Colonic mucosa (tissue), 4 donors: ENCODE measurements around the gene DPT. TPM values are rescaled to one million over a fixed set of nuclear protein-coding genes. Genes with fewer than 3 reads are reported as not detected.

Experiments
- DNase-seq: peaks from one replicate; pipeline ENCODE4 v3.0.0-alpha.2; 2020
- H3K27ac ChIP-seq: fragments of 200-600 bp; one replicate; pipeline ENCODE4 v1.8.0; 2021
- H3K27me3 ChIP-seq: fragments of 200-600 bp; one replicate; pipeline ENCODE4 v1.8.0; 2021
- H3K36me3 ChIP-seq: fragments of 200-600 bp; one replicate; pipeline ENCODE4 v1.8.0; 2021
- H3K4me1 ChIP-seq: fragments of 200-600 bp; one replicate; pipeline ENCODE4 v1.8.0; 2021; ENCODE audit warnings: mild to moderate bottlenecking
- H3K4me3 ChIP-seq: fragments of 200-600 bp; one replicate; pipeline ENCODE4 v1.8.0; 2021
- H3K9ac ChIP-seq, 2 donors: one replicate each; pipeline ENCODE4 v1.7.0; 2013; ENCODE audit warnings: control low read depth in 2 of 2, low read depth in 2 of 2, low read length in 2 of 2
- H3K9me3 ChIP-seq: fragments of 200-600 bp; one replicate; pipeline ENCODE4 v1.8.0; 2021
- CTCF ChIP-seq: fragments of 200-600 bp; IDR thresholded peaks from one replicate; pipeline ENCODE4 v1.8.0; 2022; ENCODE audit warnings: antibody characterized with exemption, mild to moderate bottlenecking
- intact Hi-C: fragments of 100-400 bp; cut with DNase I; formaldehyde crosslinking; loops from one replicate; pipeline ENCODE4 v1.14.1; 2022
- total RNA-seq, 2 donors: library from RNA; stranded (reverse); fragmentation: NEBNext Ultra II Directional in 1 of 2; extraction: Animal tissue kit (Norgen Biotek cat#: 25700) in 1 of 2; gene quantifications; one replicate each; pipeline ENCODE4 v1.2.1, GENCODE V29; 2021
- donor health status: healthy.
- donor health status: DM: no; HTN: no; CAD: no.
- donor health status: DM: no; HTN: no; CAD: no.

Gene DPT
- total RNA-seq, 2 donors from 2014 or later = 1.2 to 16.2 TPM

DNA sequence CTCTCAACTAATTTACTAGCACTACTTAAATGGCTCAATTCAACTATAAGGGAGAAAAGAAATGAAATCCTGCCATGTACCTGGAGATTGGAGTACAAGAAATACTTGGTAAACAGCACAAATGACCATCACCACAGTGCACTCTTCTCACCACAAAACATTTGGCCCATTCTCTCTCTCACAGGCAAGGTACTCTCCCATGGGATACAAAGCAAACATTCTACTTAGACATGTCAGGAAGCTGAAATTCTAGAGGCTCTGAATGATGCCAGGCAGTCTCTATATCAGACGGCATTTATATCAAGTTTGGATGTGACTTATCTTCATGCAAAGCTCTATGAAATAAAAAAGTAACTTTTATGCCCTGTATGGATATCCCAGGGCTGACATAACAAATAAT, 72.5 kb downstream of the DPT start:
- no peak for DNase-seq
- Histone ChIP-seq H3K9me3 (no peaks in the 10 kb centered on the region), H3K27me3 (no peaks in the 10 kb centered on the region), H3K9ac (no peak overlapping the region), H3K4me1 (no peaks in the 10 kb centered on the region), H3K4me3 (no peak overlapping the region), H3K36me3 (no peaks in the 10 kb centered on the region), H3K27ac (no peak overlapping the region)
- TF ChIP-seq CTCF = no peak
- intact Hi-C loops = no loop called here

GRCh38 chr1:168654198-168654915, 74.6 kb downstream of the DPT start:
- H3K4me3 ChIP-seq = no peak overlapping the region
- intact Hi-C loops = no loop called here
- no peak overlapping the region for H3K9ac ChIP-seq
- DNase-seq = no peak
- H3K36me3 ChIP-seq = no peaks in the 10 kb centered on the region
- TF ChIP-seq CTCF = no peak
- H3K27ac ChIP-seq = no peak overlapping the region
- H3K4me1 ChIP-seq = no peaks in the 10 kb centered on the region
- H3K9me3 ChIP-seq = no peaks in the 10 kb centered on the region
- no peaks in the 10 kb centered on the region for H3K27me3 ChIP-seq

GRCh38 chr1:168653567-168653966, 75.4 kb downstream of the DPT start:
- Histone ChIP-seq H3K4me3 (no peak overlapping the region), H3K27ac (no peak overlapping the region), H3K4me1 (no peaks in the 10 kb centered on the region), H3K36me3 (no peaks in the 10 kb centered on the region), H3K27me3 (no peaks in the 10 kb centered on the region), H3K9ac (no peak overlapping the region), H3K9me3 (no peaks in the 10 kb centered on the region)
- intact Hi-C loops = no loop called here
- no peak for TF ChIP-seq CTCF
- no peak for DNase-seq

DNA sequence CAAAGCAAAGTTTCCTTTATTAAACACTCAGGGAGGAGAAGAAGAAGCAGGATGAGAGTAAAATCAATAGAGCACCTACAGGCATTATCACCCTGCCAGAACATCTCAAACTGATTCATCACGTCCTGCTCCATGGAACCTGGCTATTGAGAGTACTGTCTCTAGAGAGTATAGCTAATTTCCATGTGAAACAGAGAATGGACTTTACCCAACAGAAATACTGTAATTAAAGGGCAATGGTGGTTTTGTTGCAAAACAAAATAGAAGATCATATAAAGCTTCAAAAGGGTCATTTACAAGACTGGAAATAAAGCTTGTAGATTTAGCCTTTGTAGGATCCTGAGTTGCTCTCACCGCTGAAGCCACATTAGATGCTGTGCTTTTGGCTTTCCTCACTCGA, 83.3 kb downstream of the DPT start:
- H3K27me3 ChIP-seq = no peaks in the 10 kb centered on the region
- H3K9ac ChIP-seq = no peak overlapping the region
- no peak for TF ChIP-seq CTCF
- intact Hi-C loops = no loop called here
- DNase-seq = no peak
- no peak overlapping the region for H3K27ac ChIP-seq
- no peaks in the 10 kb centered on the region for H3K9me3 ChIP-seq
- no peaks in the 10 kb centered on the region for H3K4me1 ChIP-seq
- H3K36me3 ChIP-seq = no peaks in the 10 kb centered on the region
- no peak overlapping the region for H3K4me3 ChIP-seq

Other genes with a start within 250 kb of the DPT start
- gene XCL2, start 185.2 kb downstream of the DPT start, total RNA-seq = not detected
- under 1 TPM in 1 of 2 donors, not detected in 1; 0.17 TPM for gene XCL1, start 152.6 kb downstream of the DPT start, total RNA-seq